ENCODE results near the gene WDR7. TPM values are rescaled to one million over a fixed set of nuclear protein-coding genes. Genes with fewer than 3 reads are reported as not detected.

The WDR7 gene
- total RNA-seq, 2 experiments from 2014 or later = 28.8 to 30.5 TPM

DNA sequence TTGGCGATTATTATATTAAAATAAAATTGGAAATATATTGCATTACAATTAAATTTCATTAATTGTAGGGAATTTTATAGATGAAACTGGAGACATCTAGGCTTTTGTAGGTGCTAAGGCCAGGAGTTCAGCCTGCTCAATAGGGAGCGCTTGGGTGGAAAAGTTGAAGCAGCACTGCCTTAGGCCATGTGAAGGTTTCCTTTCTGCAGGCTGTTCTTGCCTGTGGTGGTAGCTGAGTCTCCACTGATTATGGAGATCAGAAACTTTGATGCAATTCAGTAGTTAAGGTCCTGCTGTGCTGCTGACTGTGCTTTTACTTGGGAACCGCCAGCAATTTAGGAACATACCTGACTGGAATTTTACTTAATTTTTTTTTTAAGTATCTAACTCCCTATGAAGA is 315.9 kb downstream of the WDR7 start:
- Histone ChIP-seq H3K4me3 (ENCODE audit: low read length) (no peak overlapping the region), H3K27me3 (ENCODE audit: control insufficient read depth in 1 of 2, insufficient read depth in 2 of 2, low read length in 2 of 2) (no peaks in the 10 kb centered on the region), H3K9me3 (ENCODE audit: control insufficient read depth in 1 of 2, insufficient read depth in 1 of 2, low read length in 2 of 2) (no peaks in the 10 kb centered on the region), H3K36me3 (ENCODE audit: insufficient read depth, low read length) (no peaks in the 10 kb centered on the region), H3K4me1 (ENCODE audit: insufficient read depth, low read length) (no peaks in the 10 kb centered on the region), H3K27ac (ENCODE audit: low read depth in 1 of 2, low read length in 2 of 2) (no peak overlapping the region)
- H3K4me1 Mint-ChIP-seq (ENCODE audit: low read depth) = no peaks in the 10 kb centered on the region
- ATAC-seq (ENCODE audit: poor library complexity) (no peak), DNase-seq (no peak)
- H3K9me3 Mint-ChIP-seq = no peaks in the 10 kb centered on the region
- peaks cover 61% of the 10 kb centered on the region for H3K36me3 Mint-ChIP-seq (ENCODE audit: low read depth)
- intact Hi-C loops (cut with DNase I, micrococcal nuclease) = no loop called here
- no peak overlapping the region for H3K4me3 Mint-ChIP-seq
- no peaks in the 10 kb centered on the region for H3K27me3 Mint-ChIP-seq
- ChIA-PET POLR2A (no interaction called here), CTCF (no interaction called here)
- H3K27ac Mint-ChIP-seq = no peak overlapping the region
- TF ChIP-seq, protein P1, sequence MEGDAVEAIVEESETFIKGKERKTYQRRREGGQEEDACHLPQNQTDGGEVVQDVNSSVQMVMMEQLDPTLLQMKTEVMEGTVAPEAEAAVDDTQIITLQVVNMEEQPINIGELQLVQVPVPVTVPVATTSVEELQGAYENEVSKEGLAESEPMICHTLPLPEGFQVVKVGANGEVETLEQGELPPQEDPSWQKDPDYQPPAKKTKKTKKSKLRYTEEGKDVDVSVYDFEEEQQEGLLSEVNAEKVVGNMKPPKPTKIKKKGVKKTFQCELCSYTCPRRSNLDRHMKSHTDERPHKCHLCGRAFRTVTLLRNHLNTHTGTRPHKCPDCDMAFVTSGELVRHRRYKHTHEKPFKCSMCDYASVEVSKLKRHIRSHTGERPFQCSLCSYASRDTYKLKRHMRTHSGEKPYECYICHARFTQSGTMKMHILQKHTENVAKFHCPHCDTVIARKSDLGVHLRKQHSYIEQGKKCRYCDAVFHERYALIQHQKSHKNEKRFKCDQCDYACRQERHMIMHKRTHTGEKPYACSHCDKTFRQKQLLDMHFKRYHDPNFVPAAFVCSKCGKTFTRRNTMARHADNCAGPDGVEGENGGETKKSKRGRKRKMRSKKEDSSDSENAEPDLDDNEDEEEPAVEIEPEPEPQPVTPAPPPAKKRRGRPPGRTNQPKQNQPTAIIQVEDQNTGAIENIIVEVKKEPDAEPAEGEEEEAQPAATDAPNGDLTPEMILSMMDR (IDR thresholded peaks at IDR 0.05) = no peak

DNA sequence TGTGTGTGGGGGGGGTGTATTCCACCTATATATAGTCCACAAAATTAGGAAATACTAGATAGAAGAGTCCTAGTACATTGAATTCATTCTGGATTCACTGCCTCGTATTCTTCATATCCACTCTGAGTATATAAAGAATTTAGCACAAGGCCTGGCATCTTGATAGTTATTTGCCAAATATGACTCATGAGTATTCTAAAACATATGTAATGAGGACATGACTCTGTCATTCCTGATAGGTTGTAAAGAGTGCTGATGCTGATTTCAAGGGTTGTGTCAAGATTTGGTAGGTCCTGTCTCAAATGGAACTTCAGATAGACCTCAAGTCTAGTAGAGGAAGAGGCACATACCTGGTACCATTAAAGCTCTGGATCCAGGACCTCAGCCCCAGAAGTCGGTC is 322.3 kb downstream of the WDR7 start:
- DNase-seq = no peak
- Histone ChIP-seq H3K9me3 (ENCODE audit: control insufficient read depth in 1 of 2, insufficient read depth in 1 of 2, low read length in 2 of 2) (no peaks in the 10 kb centered on the region), H3K36me3 (ENCODE audit: insufficient read depth, low read length) (no peaks in the 10 kb centered on the region), H3K4me1 (ENCODE audit: insufficient read depth, low read length) (no peaks in the 10 kb centered on the region), H3K27ac (ENCODE audit: low read depth in 1 of 2, low read length in 2 of 2) (no peak overlapping the region), H3K4me3 (ENCODE audit: low read length) (no peak overlapping the region), H3K27me3 (ENCODE audit: control insufficient read depth in 1 of 2, insufficient read depth in 2 of 2, low read length in 2 of 2) (no peaks in the 10 kb centered on the region)
- no peak overlapping the region for H3K4me3 Mint-ChIP-seq
- no peak overlapping the region for H3K27ac Mint-ChIP-seq
- ChIA-PET POLR2A (no interaction called here), CTCF (no interaction called here)
- H3K4me1 Mint-ChIP-seq (ENCODE audit: low read depth) = no peaks in the 10 kb centered on the region
- ATAC-seq (ENCODE audit: poor library complexity) = no peak
- H3K27me3 Mint-ChIP-seq = no peaks in the 10 kb centered on the region
- H3K36me3 Mint-ChIP-seq (ENCODE audit: low read depth) = peaks cover 42% of the 10 kb centered on the region
- no peaks in the 10 kb centered on the region for H3K9me3 Mint-ChIP-seq
- TF ChIP-seq, protein P1 (IDR thresholded peaks at IDR 0.05) = no peak
- intact Hi-C loops (cut with DNase I, micrococcal nuclease) = loop anchor here in 1 of 2 experiments (2.0 kb wide), 1 partner anchor 31 kb away; no protein-coding TSS in a partner anchor

DNA sequence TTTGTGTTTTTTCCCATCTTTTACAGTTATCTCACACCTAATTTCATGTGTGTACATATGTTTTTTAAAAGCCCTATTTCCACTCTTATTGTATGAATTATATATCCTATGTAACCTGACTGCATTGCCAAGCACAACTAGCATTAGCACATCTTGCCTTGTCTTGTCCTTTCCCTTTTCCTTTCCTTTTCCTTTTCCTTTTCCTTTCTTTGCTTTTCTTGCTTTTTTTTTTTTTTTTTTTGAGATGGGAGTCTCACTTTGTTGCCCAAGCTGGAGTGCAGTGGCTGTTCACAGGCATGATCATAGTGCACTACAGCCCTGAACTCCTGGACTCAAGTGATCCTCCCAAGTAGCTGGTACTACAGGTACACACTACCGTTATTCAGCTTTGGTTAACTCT is 323.0 kb downstream of the WDR7 start:
- Histone ChIP-seq H3K9me3 (ENCODE audit: control insufficient read depth in 1 of 2, insufficient read depth in 1 of 2, low read length in 2 of 2) (no peaks in the 10 kb centered on the region), H3K36me3 (ENCODE audit: insufficient read depth, low read length) (no peaks in the 10 kb centered on the region), H3K4me1 (ENCODE audit: insufficient read depth, low read length) (no peaks in the 10 kb centered on the region), H3K4me3 (ENCODE audit: low read length) (no peak overlapping the region), H3K27ac (ENCODE audit: low read depth in 1 of 2, low read length in 2 of 2) (no peak overlapping the region), H3K27me3 (ENCODE audit: control insufficient read depth in 1 of 2, insufficient read depth in 2 of 2, low read length in 2 of 2) (no peaks in the 10 kb centered on the region)
- CTCF ChIA-PET = no interaction called here
- H3K4me1 Mint-ChIP-seq (ENCODE audit: low read depth) = no peaks in the 10 kb centered on the region
- peaks cover 35% of the 10 kb centered on the region for H3K36me3 Mint-ChIP-seq (ENCODE audit: low read depth)
- DNase-seq (no peak), ATAC-seq (ENCODE audit: poor library complexity) (no peak)
- no peak overlapping the region for H3K4me3 Mint-ChIP-seq
- no peak overlapping the region for H3K27ac Mint-ChIP-seq
- TF ChIP-seq, protein P1 (IDR thresholded peaks at IDR 0.05) = no peak
- no peaks in the 10 kb centered on the region for H3K9me3 Mint-ChIP-seq
- POLR2A ChIA-PET = no interaction called here
- no peaks in the 10 kb centered on the region for H3K27me3 Mint-ChIP-seq
- intact Hi-C loops (cut with DNase I, micrococcal nuclease) = no loop called here
